Ammon's horn (tissue), 1 donor: Measurements from ENCODE around the gene CFLAR.
A peak's percentile ranks its signal among the peaks of the same experiment; 100 is the strongest.
"Not testable (repeated sequence)": the region's sequence is repeated elsewhere in the genome, so short reads cannot be mapped to it uniquely, and the experiment has no call there.

Experiments
- DNase-seq: peaks from one replicate; pipeline ENCODE4 v3.0.0-alpha.2; 2016; ENCODE audit warnings: low spot score

CFLAR gene

DNA sequence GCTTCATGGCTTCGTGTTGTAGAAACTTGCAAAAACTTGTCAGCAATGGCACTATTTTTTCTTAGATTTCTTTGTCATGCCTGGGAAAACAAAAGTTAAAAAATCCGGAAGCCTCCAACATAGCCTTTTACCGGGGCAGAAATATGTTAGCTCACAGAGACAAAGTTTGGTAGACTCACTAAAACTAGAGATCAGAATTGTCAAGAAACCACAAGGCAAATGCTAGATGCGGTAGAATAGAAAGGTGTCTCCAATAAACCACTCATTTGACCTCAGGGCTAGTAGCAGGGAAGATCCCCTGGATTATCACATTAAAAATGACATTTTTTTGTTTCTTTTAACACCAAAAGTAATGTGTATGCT lies 67.4 kb downstream of the CFLAR start:
- no peak for DNase-seq

DNA sequence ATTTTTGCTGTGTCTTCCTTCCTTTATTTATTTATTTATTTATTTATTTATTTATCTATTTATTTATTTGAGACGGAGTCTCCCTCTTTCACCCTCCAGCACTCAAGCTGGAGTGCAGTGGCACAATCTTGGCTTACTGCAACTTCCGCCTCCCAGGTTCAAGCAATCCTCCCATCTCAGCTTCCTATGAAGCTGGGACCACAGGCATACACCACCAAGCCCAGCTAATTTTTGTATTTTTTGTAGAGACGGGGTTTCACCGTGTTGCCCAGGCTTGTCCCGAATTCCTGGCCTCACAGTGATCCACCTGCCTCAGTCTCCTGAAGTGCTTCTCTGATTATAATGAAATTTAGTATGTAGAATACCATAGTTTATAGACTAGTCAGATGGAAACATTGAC lies 67.9 kb downstream of the CFLAR start:
- DNase-seq, result not testable (repeated sequence)

DNA sequence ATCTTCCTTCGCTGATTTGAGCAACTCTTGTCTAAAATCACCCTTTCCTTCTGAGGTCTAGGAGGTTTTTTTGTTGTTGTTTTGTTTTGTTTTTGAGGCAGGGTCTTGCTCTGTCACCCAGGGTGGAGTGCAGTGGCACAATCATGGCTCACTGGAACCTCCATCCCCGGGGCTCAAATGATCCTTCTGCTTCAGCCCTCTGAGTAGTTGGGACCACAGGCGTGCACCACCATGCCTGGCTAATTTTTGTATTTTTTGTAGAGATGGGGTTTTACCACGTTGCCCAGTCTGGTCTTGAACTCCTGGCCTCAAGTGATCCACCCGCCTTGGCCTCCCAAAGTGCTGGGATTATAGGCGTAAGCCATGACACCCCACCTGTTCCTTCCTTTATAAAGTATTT lies 68.3 kb downstream of the CFLAR start:
- not testable (repeated sequence) for DNase-seq

DNA sequence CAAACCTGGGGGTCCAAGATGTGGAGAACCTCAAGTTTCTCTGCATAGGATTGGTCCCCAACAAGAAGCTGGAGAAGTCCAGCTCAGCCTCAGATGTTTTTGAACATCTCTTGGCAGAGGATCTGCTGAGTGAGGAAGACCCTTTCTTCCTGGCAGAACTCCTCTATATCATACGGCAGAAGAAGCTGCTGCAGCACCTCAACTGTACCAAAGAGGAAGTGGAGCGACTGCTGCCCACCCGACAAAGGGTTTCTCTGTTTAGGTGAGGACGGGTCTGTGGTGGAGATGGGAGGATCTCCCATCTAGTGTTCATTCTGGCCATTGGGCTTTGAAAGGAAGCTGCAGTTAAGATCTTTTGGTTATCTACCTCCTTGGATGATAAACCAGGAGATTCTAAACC lies 69.9 kb downstream of the CFLAR start:
- DNase-seq, result no peak

DNA sequence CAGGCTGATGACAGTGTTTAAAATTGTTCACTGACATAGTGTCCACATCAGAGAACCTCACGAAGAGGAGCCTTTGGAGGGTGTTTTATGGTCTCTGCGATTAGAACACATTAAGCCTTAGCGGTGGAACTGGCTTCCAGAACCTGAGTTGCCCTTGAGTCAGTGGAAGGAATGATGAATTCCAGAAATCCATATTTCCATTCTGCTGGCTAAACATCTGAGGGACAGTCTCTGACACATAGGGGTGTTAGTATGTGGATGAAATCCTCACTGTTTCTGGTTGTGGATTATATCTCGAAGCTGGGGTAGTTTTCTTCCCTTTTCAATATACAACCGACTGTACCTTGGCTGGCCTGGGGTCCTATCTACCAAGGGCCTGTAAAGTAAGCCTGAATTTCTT lies 71.0 kb downstream of the CFLAR start:
- DNase-seq, result no peak

DNA sequence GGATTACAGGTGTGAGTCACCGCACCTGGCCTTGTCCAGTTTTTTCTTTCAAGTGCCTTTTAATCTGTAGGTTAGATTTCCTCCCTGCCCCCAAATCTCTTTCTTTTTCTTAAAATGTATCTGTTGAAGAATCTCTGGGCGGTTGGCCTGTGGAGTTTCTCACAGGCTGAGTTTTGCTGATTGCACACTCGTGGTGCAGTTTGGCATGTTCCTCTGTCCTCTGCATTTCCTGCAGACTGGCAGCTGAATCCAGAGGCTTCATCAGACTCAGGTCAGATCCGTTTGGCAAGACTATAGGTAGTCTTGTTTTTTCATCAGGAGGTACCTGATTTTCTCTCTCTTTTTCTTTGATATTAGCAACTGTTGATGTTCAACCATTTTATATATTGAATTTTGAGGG lies 72.5 kb downstream of the CFLAR start:
- DNase-seq, result no peak

DNA sequence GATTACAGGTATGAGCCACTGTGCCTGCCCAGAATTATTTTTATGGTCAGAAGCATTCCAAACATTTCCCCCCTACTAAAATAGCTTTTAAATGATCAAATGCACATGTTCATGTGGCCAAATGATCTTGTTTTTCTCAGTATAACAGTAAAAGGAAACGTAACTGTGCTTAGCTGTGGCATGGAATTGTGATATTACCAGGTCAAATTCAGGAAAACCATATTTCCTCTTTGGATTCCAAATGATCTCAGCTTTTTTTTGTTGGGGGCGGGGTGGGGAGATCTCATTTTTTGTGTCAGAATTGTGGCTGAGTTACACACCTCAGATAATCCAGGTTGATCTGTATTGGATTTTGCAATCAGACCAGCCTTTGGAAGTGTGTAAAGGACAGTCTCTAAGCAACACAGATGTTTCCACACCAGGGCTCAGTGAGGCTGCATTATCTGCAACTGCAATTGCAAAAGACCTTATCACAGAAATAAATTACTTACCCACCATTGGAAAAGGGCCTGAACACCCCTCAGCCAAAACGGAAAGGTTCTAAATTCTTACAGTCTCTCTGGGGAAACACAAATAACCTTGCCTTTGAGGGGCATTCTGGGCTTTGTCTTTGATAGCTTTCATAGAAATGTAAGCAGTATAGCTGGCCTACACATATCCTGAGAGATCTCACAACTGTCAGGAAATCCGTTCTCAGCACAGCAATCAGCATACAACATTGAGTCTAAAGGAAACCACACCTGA lies 75.3 kb downstream of the CFLAR start:
- no peak for DNase-seq

DNA sequence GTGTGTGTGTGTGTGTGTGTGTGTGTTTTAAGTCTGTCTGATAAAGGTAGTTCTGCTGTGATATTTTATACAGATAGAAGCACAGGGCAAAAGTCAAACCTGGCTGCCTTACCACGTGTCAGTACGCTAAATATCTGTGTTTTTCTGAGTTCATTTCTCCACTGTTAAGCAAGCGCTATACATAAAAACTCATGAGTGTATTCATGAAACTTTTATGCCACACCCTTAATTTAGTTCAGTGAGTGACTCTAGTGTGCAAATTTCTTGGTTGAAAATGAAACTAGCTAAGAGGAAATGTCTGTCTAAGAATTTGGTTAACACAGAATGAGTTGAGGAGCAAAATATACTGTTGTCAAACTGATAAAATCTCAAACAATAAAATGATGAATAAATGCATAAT lies 78.1 kb downstream of the CFLAR start:
- no peak for DNase-seq

DNA sequence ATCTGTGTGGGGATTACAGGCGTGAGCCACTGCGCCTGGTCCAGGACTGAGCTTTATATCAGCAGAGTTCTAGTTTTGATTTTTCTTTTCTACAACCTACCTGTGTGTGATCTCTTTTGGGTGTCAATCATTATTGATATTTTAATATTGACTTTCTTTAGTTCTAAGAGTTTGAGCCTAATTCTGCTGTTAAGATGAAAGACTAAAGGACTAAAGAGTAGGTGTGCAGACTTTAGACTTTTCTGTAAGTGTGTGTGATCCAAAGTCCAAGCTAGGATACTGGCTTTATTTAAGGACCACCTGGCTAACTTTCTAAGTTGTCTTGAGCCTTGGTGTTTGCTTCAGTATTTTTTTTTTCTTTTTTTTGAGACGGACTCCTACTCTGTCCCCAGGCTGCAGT lies 79.4 kb downstream of the CFLAR start:
- DNase-seq, result no peak

DNA sequence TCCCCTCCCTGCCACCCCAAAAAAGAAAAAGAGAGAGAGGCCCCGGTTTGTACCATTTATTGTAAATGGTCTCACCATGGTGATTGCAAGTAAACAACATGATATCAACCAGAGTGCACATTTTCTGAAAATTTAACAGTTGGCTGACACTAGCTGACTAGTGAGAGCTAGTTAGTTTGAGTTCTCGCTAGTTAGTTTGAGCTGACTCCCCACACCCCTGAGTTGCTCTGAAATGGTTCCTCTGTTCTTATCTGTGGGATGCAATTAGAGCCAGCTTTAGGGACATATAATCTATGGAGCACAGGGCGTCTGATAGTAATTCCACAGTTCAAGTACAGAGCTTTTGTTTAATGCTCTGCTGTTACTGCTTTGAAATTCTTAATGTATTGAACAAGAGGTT lies 80.0 kb downstream of the CFLAR start:
- DNase-seq, result no peak

DNA sequence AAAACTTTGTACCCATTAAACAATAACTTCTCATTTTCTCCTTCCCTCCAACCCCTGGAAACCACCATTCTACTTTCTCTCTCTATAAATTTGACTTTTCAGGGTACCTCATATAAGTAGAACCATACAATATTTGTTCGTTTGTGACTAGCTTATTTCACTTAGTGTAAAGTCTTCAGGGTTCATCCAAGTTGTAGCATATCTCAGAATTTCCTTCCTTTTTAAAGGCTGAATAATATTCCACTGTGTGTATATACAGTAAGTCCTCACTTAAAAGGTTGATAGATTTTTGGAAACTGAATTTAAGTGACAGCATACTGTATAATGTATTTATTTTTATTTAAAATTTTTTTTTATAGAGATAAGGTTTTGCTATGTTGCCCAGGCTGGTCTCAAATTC lies 80.8 kb downstream of the CFLAR start:
- DNase-seq, result no peak

DNA sequence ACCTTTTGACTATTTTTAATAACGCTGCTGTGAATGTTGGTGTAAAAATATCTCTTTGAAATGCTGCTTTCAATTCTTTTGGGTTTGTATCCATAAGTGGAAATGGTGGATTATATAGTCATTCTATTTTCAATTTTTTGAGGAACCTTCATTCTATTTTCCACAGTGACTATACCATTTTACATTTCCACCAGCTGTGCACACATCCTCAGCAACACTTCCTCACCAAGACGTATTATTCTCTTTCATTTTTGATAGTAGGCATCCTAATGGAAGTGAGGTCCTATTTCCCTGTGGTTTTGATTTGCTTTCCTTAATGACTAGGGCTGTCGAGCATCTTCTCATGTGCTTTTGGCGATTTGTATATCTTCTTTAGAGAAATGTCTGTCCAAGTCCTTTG lies 81.8 kb downstream of the CFLAR start:
- DNase-seq, result no peak

DNA sequence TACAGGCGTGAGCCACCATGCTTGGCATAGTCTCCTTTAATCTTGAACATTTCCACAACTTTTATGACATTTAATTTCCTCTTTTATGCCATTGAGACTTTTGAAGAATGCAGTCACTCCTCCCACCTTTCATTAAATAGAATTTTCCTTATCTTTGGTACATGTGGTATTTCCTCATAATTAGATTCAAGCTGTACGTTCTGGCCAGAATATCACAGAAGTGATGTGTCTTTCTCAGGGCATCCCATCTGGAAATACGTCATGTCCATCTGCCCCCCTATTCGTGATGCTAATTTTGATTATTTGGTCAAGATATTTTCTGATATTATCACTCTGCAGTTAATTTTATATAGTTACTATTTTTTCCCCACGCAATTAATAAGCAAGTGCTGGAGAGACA lies 83.9 kb downstream of the CFLAR start:
- no peak for DNase-seq

DNA sequence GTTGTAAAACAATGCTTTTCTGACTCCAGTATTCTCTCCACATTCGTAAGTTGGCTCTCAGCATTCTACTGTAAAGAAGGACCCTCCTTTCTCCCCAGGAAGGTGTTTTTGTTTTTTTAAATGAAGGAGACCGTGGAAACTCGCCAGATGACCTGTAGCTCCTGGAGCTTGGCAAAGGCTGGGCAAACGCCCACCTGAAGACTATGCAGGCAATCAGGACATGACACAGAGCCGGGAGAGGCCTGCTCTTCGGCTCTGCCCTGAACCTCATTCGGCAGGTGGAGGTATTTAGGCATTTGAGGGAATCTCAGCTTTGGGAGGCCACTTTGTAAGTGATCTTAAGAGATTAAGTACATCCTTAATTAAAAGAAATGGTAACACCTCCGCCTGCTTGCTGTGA lies 84.4 kb downstream of the CFLAR start:
- DNase-seq, result no peak

DNA sequence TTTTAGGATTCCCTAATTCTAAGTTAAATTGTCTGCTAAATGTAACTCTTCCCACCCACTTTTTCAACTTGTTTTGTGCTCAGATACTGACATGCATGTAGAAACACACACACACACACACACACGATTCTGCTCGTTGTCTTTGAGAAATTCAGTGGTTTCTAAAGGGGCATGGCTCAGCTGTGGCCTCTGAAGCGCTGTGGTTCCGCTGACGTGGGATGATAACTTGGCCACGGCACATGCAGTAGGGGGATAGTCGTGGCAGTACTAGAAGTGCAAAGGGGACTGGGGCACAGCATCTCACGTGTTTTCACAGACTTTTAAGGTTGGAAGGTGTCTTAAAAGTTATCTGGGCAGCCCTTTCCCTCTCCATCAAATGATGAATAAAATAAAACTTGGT lies 85.4 kb downstream of the CFLAR start:
- no peak for DNase-seq

DNA sequence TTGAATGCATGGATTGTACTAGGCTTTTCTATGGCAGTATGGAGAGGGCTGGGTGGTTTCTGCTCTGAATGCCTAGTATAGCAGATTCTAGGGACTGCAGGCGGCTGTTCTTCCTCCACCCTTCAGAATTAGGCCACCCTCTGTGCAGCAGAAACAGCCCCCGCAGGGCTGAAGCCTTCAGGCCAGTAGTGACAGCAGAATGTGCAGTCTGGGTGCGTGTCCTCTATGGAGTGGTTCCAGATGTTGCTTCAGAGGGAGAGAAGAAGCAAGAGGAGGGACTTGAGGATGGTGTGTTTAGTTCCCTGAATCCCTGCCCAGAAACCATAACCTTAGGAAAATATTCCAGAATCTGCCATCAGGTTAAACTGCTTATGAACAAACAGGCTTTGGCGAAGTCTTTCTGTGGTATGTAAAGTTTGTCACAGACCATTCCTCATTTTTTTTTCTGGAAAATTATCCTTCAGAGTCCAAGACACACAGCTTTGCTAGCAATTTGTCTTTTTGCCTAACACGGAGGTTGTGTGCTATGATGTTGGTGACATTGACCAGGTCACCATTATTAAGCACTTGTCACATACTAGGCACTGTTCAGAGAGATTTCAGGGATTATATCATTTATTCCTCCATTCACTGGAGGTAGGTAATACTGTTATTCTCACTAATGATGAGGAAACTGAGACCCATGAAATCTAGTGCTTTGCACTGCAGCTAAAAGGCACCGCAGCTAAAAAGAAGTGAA lies 88.1 kb downstream of the CFLAR start:
- DNase-seq, result no peak

DNA sequence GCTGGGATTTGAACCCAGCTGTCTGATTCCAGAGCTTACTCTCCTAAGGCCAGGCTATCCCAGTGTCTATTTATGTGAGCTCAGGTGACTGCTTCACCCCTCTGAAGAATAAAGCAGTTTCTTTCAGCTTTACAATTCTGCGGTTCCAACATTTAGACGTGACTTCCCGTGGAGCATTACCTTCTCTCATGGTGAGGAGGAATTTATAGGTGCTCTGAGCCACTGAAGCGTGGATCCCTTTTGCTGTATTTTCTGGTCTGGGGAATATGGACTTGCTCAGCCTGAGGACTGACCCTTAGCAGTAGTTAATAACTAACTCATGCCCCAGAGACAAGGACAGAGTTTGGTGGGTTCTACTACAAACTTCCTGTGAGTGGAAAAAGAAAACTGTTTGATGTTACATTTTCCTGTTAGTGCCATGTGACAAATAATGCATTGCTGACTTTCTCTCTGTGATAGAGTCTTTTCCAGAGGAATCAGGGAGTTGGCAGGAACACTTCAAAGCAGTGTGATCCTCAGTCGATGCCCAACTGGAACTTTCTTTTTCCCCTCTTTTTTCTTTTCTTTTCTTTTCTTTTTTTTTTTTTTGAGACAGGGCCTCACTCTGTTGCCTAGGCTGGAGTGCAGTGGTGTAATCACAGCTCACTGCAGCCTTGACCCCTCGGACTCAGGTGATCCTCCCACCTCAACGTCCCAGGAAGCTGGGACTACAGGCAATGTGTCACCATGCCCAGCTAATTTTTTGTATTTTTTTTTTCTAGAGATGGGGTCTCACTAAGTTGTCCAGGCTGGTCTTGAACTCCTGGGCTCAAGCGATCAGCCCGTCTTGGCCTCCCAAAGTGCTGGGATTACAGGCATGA lies 88.9 kb downstream of the CFLAR start:
- DNase-seq, result no peak

DNA sequence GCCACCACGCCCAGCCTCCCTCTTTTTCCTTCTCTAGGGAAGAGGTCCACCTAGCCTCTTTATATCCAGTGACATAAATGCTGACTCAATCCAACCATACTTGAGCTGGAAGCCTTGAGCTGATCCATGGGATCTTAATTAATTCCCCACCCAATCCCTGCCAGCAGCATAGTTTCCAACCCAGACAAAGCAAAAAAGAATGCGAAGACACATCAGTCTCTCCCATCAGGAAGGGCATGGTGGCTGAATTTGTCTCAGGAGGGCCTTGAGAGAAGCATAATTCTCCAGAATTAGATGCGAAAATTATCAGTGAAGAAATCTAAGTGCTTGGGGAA lies 89.5 kb downstream of the CFLAR start:
- no peak for DNase-seq

DNA sequence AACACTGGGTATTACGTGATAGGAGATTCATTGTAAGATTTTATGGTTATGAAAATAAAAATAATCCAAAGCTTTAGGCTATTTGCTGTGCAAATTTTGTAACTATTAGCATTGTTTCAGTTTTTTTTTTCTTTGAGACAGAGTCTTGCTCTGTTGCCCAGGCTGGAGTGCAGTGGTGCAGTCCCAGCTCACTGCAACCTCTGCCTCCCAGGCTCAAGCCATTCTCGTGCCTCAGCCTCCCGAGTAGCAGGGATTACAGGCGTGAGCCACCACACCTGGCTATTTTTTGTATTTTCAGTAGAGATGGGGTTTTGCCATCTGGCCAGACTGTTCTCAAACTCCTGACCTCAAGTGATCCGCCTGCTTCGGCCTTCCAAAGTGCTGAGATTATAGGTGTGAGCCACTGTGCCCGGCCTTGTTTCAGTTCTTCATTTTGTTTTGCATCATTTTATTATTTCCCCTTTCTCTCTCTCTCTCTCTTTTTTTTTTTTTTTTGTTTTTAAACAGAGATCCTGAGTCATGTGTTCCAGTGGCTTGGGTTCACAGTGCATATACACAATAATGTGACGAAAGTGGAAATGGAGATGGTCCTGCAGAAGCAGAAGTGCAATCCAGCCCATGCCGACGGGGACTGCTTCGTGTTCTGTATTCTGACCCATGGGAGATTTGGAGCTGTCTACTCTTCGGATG lies 92.7 kb downstream of the CFLAR start:
- DNase-seq, result peak; percentile 67

DNA sequence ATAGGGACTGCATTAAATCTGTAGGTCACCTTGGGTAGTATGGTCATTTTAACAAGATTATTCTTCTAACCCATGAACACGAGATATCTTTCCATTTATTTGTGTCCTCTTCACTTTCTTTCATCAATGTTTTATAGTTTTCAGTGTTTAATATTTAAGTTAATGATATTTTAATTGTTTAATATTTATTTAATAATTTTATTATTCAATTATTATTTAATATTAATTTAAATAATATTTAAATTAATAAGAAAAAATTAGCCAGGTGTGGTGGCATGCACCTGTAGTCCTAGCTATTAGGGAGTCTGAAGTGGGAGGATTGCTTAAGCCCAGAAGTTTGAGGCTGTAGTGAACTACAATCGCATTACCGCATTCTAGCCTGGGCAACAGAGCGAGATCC lies 100.0 kb downstream of the CFLAR start:
- DNase-seq, result no peak

DNA sequence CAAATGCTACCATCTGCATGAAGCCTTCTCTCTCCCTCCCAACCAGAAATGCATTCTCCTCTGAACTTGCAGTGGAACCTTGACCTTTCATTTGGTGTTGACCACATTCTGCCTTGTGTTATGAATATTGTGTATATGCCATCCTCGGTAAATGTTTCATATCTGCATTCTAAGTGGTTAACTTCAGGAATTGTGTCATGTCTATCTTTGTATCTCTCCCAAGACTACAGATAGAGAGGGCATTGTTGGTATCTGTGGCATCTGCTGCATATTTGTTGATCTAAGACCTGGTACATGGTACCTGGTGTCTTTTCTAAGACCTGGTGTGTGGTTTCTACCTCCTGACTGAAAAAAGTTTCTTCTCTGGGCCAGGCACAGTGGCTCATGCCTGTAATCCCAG lies 101.0 kb downstream of the CFLAR start:
- no peak for DNase-seq

DNA sequence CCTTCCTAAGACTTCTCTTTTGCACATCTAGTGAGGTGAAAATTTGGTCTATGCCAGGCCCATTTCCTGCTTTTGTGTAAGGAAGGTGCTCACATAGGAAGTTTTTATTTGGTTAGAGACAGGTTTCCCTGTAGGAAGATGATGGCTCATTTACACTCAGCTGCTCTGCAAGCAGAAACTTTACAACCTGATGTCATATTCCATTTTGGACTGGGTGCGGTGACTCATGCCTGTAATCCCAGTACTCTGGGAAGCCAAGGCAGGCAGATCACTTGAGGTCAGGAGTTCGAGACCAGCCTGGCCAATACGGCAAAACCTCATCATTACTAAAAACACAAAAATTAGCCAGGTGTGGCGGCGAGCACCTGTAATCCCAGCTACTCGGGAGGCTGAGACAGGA lies 102.8 kb downstream of the CFLAR start:
- DNase-seq, result no peak
